Esophagus squamous epithelium (tissue), 5 donors: ENCODE measurements around the gene FABP2. TPM values are rescaled to one million over a fixed set of nuclear protein-coding genes. Genes with fewer than 3 reads are reported as not detected.
A peak's percentile ranks its signal among the peaks of the same experiment; 100 is the strongest.

Experiments used
- DNase-seq: peaks from one replicate; lab custom pipeline; 2025; lab: John Stamatoyannopoulos, UW
- H3K27ac ChIP-seq, 4 donors: fragments of 200-600 bp; sonication (generic); one replicate each; pipeline ENCODE4 v1.5.1; 2016 to 2019; ENCODE audit warnings: mild to moderate bottlenecking in 1 of 4
- H3K27me3 ChIP-seq, 4 donors: fragments of 200-600 bp; sonication (generic); 1 replicate in 3 of 4; 2 replicates in 1 of 4; pipeline versions ENCODE4 v1.5.1 to v1.6.0; 2017 to 2021; ENCODE audit warnings: antibody characterized with exemption in 1 of 4
- H3K36me3 ChIP-seq, 3 donors: fragments of 200-600 bp; sonication (generic); one replicate each; pipeline ENCODE4 v1.5.1; 2016 to 2019
- H3K4me1 ChIP-seq, 3 donors: fragments of 200-600 bp; sonication (generic); one replicate each; pipeline ENCODE4 v1.5.1; 2017 to 2019
- H3K4me3 ChIP-seq, 4 donors: fragments of 200-600 bp; sonication (generic); 1 replicate in 3 of 4; 2 replicates in 1 of 4; pipeline ENCODE4 v1.5.1; 2016 to 2019; ENCODE audit warnings: mild to moderate bottlenecking in 2 of 4, moderate library complexity in 1 of 4
- H3K9me3 ChIP-seq, 3 donors: fragments of 200-600 bp; sonication (generic); one replicate each; pipeline ENCODE4 v1.5.1; 2016 to 2019
- CTCF ChIP-seq, 6 experiments: fragments of 450-650 bp in 4 of 6; fragments of 200-600 bp in 2 of 6; sonication (generic) in 2 of 6; IDR thresholded peaks; one replicate each; pipeline ENCODE4 v1.5.1; 2016 to 2019; ENCODE audit warnings: antibody characterized with exemption in 6 of 6, mild to moderate bottlenecking in 4 of 6, moderate library complexity in 4 of 6
- POLR2A ChIP-seq, 4 donors: fragments of 450-650 bp; IDR thresholded peaks; one replicate each; pipeline ENCODE4 v1.6.1; 2017; ENCODE audit warnings: antibody characterized with exemption in 4 of 4, mild to moderate bottlenecking in 4 of 4, moderate library complexity in 3 of 4
- WGBS, 2 donors: methylation state at CpG; one replicate each; pipeline ENCODE4 v1.1.5; 2018; 5-methylcytosine and 5-hydroxymethylcytosine counted together
- intact Hi-C: fragments of 100-400 bp; cut with DNase I; formaldehyde crosslinking; loops from one replicate; pipeline ENCODE4 v1.15.0; 2022
- total RNA-seq, 4 donors: library from RNA; depleted of rRNA; stranded (reverse); fragments of >200 nt; gene quantifications; one replicate each; pipeline ENCODE4 v1.1.0, GENCODE V29; 2016
- donor health status: DM: yes; HTN: yes; CAD: no.

The FABP2 gene
- total RNA-seq, 4 donors from 2014 or later, result not detected

GRCh38 chr4:119299741-119300100 is 22.2 kb downstream of the FABP2 start:
- Histone ChIP-seq H3K4me3 (peak overlapping the region; percentile 69 to 89 (median 73)), H3K27ac (peak overlapping the region; percentile 94 to 99 (median 96)), H3K9me3 (no peaks in the 10 kb centered on the region), H3K27me3 (no peaks in the 10 kb centered on the region), H3K36me3 (peaks cover 0 to 35% (median 0%) of the 10 kb centered on the region in 3 donors), H3K4me1 (peaks cover 0 to 74% (median 24%) of the 10 kb centered on the region in 3 donors)
- DNase-seq, result no peak
- WGBS, 2 donors, result 0 to 1% methylated on average over 9 of the region's 9 CpGs
- intact Hi-C loops, result loop anchor here (10.0 kb wide), 1 partner anchor 315 kb away; no protein-coding TSS in a partner anchor
- TF ChIP-seq CTCF (IDR thresholded peaks at IDR 0.05) (no peak), POLR2A (IDR thresholded peaks at IDR 0.05) (no peak)

DNA sequence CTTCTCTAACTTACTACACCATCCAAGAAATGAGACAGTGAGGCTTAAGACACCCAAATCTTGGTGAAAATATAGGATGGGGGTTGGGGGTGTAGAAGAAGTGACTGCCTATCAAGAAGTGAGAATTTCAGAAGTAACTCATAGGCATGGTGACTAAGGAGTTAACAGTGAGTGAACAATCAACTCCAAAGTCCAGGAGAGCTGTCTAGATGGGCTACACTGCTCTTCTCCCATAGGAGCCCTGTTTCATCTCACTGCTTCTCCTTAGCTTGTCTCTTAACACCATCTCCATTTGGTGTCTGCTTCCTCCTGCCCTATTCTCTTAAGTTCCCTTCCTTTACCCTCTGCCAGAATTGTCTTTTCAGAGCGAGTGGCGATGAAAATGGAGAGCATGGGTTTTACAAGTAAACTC is 22.7 kb downstream of the FABP2 start:
- WGBS, 2 donors, result 0% methylated on average over 2 of the region's 2 CpGs
- intact Hi-C loops, result loop anchor here (10.0 kb wide), 1 partner anchor 314 kb away; no protein-coding TSS in a partner anchor
- Histone ChIP-seq H3K4me1 (peaks cover 0 to 70% (median 24%) of the 10 kb centered on the region in 3 donors), H3K27ac (peak overlapping the region; percentile 94 to 99 (median 96)), H3K27me3 (no peaks in the 10 kb centered on the region), H3K4me3 (peak overlapping the region; percentile 69 to 89 (median 73)), H3K36me3 (peaks cover 0 to 38% (median 0%) of the 10 kb centered on the region in 3 donors), H3K9me3 (no peaks in the 10 kb centered on the region)
- no peak for TF ChIP-seq POLR2A (IDR thresholded peaks at IDR 0.05)
- DNase-seq, result no peak

- no peaks in the 10 kb centered on the region for H3K27me3 ChIP-seq
- TF ChIP-seq CTCF (IDR thresholded peaks at IDR 0.05) (no peak), POLR2A (IDR thresholded peaks at IDR 0.05) (no peak)
- peak overlapping the region in 1 of 4 donors; percentile 94 for H3K27ac ChIP-seq
- no peaks in the 10 kb centered on the region for H3K9me3 ChIP-seq
- WGBS, 2 donors, result 83 to 94% methylated on average over 1 of the region's 1 CpG
- peak overlapping the region in 3 of 4 donors; percentile 69 to 89 (median 76) for H3K4me3 ChIP-seq
- H3K4me1 ChIP-seq, result peaks cover 0 to 57% (median 24%) of the 10 kb centered on the region in 3 donors
- no peak for DNase-seq
- H3K36me3 ChIP-seq, result peaks cover 0 to 48% (median 0%) of the 10 kb centered on the region in 3 donors
- intact Hi-C loops, result loop anchor here (10.0 kb wide), 1 partner anchor 313 kb away; no protein-coding TSS in a partner anchor
Measured at GRCh38 chr4:119297795-119298194, 24.1 kb downstream of the FABP2 start.

- Histone ChIP-seq H3K27me3 (no peaks in the 10 kb centered on the region), H3K4me3 (no peak overlapping the region), H3K9me3 (no peaks in the 10 kb centered on the region), H3K36me3 (peaks cover 0 to 62% (median 0%) of the 10 kb centered on the region in 3 donors), H3K4me1 (peaks cover 0 to 42% (median 24%) of the 10 kb centered on the region in 3 donors), H3K27ac (no peak overlapping the region)
- DNase-seq, result no peak
- WGBS, 2 donors, result 90 to 100% methylated on average over 2 of the region's 2 CpGs
- intact Hi-C loops, result loop anchor here (10.0 kb wide), 1 partner anchor 312 kb away; no protein-coding TSS in a partner anchor
- no peak for TF ChIP-seq POLR2A (IDR thresholded peaks at IDR 0.05)
- no peak for TF ChIP-seq CTCF (IDR thresholded peaks at IDR 0.05)
Measured at GRCh38 chr4:119296356-119296755, 25.6 kb downstream of the FABP2 start.

DNA sequence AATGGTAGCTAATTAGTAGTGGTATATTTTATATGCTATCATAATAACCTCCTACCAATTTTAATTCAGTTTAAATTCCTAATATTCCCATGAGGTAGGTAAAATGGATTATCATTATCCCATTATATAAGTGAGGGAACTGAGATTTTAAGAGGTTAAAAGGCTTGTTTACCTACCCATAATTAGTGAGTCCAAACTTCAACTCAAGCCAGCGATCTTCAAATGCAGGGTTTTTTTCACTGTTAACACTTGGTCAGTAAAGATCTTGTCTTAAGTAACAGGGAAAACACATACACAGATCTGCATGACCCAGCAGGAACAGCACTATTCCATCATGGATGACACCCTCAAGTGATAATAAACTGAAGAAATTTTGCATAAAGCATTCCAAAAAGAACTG is 31.3 kb downstream of the FABP2 start:
- Histone ChIP-seq H3K27ac (no peak overlapping the region), H3K9me3 (no peaks in the 10 kb centered on the region), H3K4me1 (peaks cover 0 to 12% (median 3%) of the 10 kb centered on the region in 3 donors), H3K4me3 (no peak overlapping the region), H3K36me3 (peaks cover 0 to 63% (median 0%) of the 10 kb centered on the region in 3 donors), H3K27me3 (no peaks in the 10 kb centered on the region)
- no peak for DNase-seq
- TF ChIP-seq POLR2A (IDR thresholded peaks at IDR 0.05) (no peak), CTCF (IDR thresholded peaks at IDR 0.05) (no peak)
- 86 to 100% methylated on average over 1 of the region's 1 CpG for WGBS, 2 donors
- intact Hi-C loops, result loop anchor here (10.0 kb wide), 1 partner anchor 306 kb away; no protein-coding TSS in a partner anchor
